Choroid plexus epithelial cell (primary cell): Measurements from ENCODE around the gene KIRREL1.

Source experiments
- DNase-seq: peaks from one replicate; pipeline ENCODE4 v3.0.0-alpha.2; 2010; ENCODE audit warnings: low read depth
- H3K4me3 ChIP-seq: 2 replicates; pipeline ENCODE4 v1.5.1; 2011; ENCODE audit warnings: low read depth, mild to moderate bottlenecking, control low read depth, low read length, moderate library complexity
- TF ChIP-seq, protein P1 (sequence below): conservative IDR thresholded peaks from 2 replicates; pipeline ENCODE4 v1.5.1; 2011; ENCODE audit warnings: low read depth, mild to moderate bottlenecking, control low read depth, inconsistent platforms, low read length, moderate library complexity

KIRREL1 gene

DNA sequence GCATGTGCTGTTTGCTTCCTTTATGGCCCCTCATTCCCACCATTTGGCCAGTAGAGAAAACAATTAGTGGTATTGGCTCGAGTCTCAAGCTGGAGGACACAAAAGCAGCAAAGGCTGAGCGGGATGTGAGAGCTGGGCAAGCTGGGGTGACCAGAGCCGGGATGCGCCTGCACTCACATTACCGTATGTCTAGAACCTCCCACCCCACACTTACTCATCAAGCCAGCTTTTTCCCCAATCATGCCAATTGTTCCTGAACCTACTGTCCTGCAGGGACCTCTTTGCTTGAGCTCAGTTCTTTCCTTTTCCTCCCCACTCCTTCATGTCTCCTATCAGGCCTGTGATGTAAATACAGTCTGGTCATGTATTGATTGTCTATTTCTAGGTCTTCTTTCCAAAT lies 45.9 kb downstream of the KIRREL1 start:
- TF ChIP-seq, protein P1, sequence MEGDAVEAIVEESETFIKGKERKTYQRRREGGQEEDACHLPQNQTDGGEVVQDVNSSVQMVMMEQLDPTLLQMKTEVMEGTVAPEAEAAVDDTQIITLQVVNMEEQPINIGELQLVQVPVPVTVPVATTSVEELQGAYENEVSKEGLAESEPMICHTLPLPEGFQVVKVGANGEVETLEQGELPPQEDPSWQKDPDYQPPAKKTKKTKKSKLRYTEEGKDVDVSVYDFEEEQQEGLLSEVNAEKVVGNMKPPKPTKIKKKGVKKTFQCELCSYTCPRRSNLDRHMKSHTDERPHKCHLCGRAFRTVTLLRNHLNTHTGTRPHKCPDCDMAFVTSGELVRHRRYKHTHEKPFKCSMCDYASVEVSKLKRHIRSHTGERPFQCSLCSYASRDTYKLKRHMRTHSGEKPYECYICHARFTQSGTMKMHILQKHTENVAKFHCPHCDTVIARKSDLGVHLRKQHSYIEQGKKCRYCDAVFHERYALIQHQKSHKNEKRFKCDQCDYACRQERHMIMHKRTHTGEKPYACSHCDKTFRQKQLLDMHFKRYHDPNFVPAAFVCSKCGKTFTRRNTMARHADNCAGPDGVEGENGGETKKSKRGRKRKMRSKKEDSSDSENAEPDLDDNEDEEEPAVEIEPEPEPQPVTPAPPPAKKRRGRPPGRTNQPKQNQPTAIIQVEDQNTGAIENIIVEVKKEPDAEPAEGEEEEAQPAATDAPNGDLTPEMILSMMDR = no peak
- H3K4me3 ChIP-seq = no peak overlapping the region
- no peak for DNase-seq

DNA sequence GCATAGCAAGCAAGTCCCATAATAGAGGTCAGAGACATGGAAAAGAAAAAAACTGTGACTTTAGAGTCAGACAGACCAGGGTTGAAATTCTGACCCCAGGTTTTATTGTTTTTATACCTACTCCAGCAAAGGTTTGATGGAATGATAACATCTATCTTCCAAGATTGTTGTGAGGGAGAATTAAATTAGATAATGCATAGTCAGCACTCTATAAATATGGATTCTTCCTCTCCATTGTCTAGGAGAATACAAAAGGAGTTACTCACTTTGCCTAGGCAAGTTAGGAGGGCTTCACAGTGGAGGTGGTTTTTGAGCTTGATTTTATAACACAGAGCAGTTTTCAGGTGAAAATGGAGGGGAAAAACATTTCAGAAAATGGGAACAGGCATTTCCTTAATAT lies 46.9 kb downstream of the KIRREL1 start:
- H3K4me3 ChIP-seq = no peak overlapping the region
- no peak for DNase-seq
- TF ChIP-seq, protein P1 = no peak

DNA sequence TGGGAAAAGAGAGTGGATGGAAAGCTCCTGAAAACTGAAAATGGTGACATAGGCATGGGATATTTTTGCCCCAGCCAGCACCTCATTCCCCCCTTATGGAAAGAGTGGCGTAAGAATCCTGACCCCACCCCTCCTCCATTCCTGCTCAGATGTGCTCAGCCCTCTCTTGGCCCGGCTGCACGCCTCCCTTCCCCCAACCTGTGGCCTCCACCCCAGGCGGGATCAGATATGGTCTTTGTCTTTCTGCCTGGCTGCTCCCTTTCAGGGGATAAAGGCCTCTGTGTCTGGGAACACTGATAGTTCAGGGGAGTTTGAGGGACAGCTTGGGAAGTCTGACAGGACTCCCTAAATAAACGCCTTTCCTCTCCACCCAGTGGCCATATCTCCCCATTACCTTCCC lies 49.8 kb downstream of the KIRREL1 start:
- TF ChIP-seq, protein P1 = no peak
- no peak for DNase-seq
- H3K4me3 ChIP-seq = no peak overlapping the region

DNA sequence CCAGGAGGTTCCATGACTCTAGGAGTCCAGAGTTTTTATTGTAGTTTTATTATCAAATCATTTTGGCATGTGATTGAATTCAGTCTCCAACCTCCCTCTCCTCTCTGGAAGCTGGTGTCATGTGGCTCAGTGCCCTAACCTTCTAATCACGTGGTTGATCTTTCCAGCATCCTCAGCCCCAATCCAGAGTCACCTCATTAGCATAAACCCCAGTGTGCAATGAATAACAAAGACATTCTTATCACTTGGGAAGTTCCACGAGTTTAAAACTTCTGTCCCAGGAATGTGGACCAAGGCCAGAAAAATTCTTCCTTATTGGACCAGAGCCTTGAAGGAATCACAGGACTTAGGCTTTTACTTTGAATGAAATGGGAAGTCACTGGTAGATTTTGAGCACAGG lies 52.2 kb downstream of the KIRREL1 start:
- TF ChIP-seq, protein P1 = no peak
- DNase-seq = peak; percentile 76

DNA sequence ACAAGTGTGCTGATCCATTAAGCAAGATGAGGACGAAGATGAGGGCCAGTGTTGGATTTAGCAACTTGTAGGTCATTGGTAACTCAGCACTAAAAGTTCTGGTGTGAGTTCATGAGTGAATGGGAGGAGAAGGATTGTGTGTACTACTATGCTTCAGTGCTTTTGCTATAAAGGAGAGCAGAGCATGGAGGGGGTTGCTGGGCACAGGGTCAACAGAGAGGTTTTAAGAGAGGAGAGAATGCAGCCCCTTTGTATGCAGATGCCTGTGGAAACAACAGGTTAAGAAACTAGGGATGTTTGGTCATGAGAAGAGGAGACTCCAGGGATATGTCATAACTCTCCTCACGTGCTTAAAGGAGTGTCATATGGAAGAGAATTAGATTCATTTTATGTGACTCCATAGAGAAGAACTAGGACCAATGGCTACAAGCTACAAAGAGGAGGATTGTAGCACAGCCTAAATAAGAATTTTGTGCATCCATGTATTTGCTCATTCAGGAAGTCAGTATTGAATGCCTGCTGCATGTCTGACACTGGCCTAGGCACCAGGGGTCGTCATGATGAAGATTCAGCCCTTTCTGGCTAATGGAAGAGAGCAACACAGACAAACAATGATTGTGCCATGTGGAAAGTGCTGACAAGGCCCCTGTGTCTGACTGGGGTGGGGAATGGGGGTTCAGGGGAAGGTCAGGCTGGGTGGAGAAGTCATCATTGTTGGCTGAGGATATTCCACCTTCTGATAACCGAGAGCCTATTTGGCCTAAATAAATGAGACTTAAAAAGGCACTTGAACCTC lies 53.5 kb downstream of the KIRREL1 start:
- DNase-seq = no peak
- TF ChIP-seq, protein P1 = no peak
- no peak overlapping the region for H3K4me3 ChIP-seq

More for the DNA sequence above, 52.2 kb downstream of the KIRREL1 start:
- H3K4me3 ChIP-seq = no peak overlapping the region

DNA sequence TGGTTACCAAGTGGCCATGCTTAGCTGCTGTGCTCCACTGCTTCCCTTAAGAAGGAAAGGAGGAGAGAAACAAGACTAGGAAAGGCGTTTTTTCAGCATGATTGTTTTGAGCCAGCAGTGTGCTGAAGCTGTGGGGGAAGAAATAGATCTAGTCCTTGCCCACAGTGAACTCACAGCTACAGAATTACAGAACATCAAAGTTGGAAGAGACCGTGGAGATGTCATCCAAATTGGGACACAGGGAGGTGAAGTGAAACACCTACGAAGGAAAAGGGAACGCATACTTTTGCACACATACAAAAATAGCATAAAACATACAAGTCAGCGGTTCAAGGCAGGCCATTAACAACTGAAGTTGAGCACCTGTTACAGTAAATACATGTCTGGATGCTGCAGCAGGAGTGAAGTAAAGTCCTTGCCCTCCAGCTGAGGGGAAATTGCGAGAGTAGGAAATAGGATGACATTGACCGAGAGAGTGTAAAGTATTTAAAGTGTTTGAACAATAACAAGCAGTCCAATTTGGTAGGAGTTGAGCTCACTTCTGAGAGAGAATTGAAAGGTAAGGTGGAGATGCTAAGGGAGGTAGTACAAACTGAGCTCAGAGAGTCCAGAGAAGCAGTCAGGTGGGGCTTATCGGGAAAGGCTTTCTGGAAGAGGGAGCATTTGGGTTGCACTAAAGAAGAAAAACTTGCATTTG lies 55.1 kb downstream of the KIRREL1 start:
- DNase-seq = no peak
- TF ChIP-seq, protein P1 = no peak
- no peak overlapping the region for H3K4me3 ChIP-seq
